ENCODE results near the gene ATP2B3. TPM values are rescaled to one million over a fixed set of nuclear protein-coding genes. Genes with fewer than 3 reads are reported as not detected.

Gene ATP2B3
- polyA plus RNA-seq, 3 donors, result 0.01 TPM; not detected in 2

- Mint-ChIP-seq H3K27ac (no peak overlapping the region), H3K4me3 (no peak overlapping the region), H3K9me3 (peaks cover 0 to 3% (median 0%) of the 10 kb centered on the region in 7 donors), H3K4me1 (no peaks in the 10 kb centered on the region), H3K36me3 (no peaks in the 10 kb centered on the region), H3K27me3 (ENCODE audit: low read depth in 3 of 3) (peaks cover 6 to 20% (median 17%) of the 10 kb centered on the region in 3 donors)
- no peak overlapping the region for H3K4me2 ChIP-seq (replicated peaks; ENCODE audit: extremely low read depth, low read length, poor library complexity, severe bottlenecking)
- TF ChIP-seq CTCF (IDR thresholded peaks at IDR 0.05), result no peak
- WGBS (ENCODE audit: insufficient coverage), result no CpG with 5 or more reads among the region's 5 CpGs
- no peak overlapping the region for H2AFZ ChIP-seq (ENCODE audit: insufficient read depth, low read depth, low read length, poor library complexity, severe bottlenecking)
- H3K79me2 ChIP-seq (ENCODE audit: insufficient read depth, low read length), result no peaks in the 10 kb centered on the region
- DNase-seq, result no peak
- H4K20me1 ChIP-seq (ENCODE audit: insufficient read depth, low read length), result no peaks in the 10 kb centered on the region
- H3K27ac ChIP-seq (ENCODE audit: low read depth in 1 of 2, low read length in 2 of 2), result no peak overlapping the region
- no peaks in the 10 kb centered on the region for H3K36me3 ChIP-seq (replicated peaks in 1 of 2; ENCODE audit: control insufficient read depth in 1 of 2, insufficient read depth in 2 of 2, low read length in 2 of 2)
- H3K4me3 ChIP-seq (replicated peaks in 1 of 3; ENCODE audit: low read depth in 2 of 3, low read length in 3 of 3), result no peak overlapping the region
- H3K9me3 ChIP-seq (replicated peaks in 1 of 2; ENCODE audit: control insufficient read depth in 1 of 2, insufficient read depth in 1 of 2, low read length in 2 of 2), result no peaks in the 10 kb centered on the region
- H3K4me1 ChIP-seq (ENCODE audit: control insufficient read depth in 1 of 2, insufficient read depth in 2 of 2, low read length in 2 of 2), result no peaks in the 10 kb centered on the region
- intact Hi-C loops (cut with micrococcal nuclease), result no loop called here
- H3K9ac ChIP-seq (ENCODE audit: insufficient read depth, low read length, poor library complexity, severe bottlenecking), result no peak overlapping the region
- H3K27me3 ChIP-seq (ENCODE audit: control insufficient read depth in 2 of 2, insufficient read depth in 2 of 2, low read length in 2 of 2), result peaks cover 0 to 9% of the 10 kb centered on the region in 2 donors
Observed at GRCh38 chrX:153620576-153620975, 103.1 kb downstream of the ATP2B3 start.

GRCh38 chrX:153621949-153622598, 104.6 kb downstream of the ATP2B3 start:
- Mint-ChIP-seq H3K27ac (no peak overlapping the region), H3K36me3 (no peaks in the 10 kb centered on the region), H3K9me3 (peaks cover 0 to 3% (median 0%) of the 10 kb centered on the region in 7 donors), H3K27me3 (ENCODE audit: low read depth in 3 of 3) (peaks cover 5 to 18% (median 9%) of the 10 kb centered on the region in 3 donors), H3K4me1 (no peaks in the 10 kb centered on the region), H3K4me3 (no peak overlapping the region)
- Histone ChIP-seq H3K9ac (ENCODE audit: insufficient read depth, low read length, poor library complexity, severe bottlenecking) (no peak overlapping the region), H2AFZ (ENCODE audit: insufficient read depth, low read depth, low read length, poor library complexity, severe bottlenecking) (no peak overlapping the region), H3K27ac (ENCODE audit: low read depth in 1 of 2, low read length in 2 of 2) (no peak overlapping the region), H3K4me3 (replicated peaks in 1 of 3; ENCODE audit: low read depth in 2 of 3, low read length in 3 of 3) (no peak overlapping the region), H3K79me2 (ENCODE audit: insufficient read depth, low read length) (no peaks in the 10 kb centered on the region), H3K36me3 (replicated peaks in 1 of 2; ENCODE audit: control insufficient read depth in 1 of 2, insufficient read depth in 2 of 2, low read length in 2 of 2) (no peaks in the 10 kb centered on the region), H4K20me1 (ENCODE audit: insufficient read depth, low read length) (no peaks in the 10 kb centered on the region), H3K27me3 (ENCODE audit: control insufficient read depth in 2 of 2, insufficient read depth in 2 of 2, low read length in 2 of 2) (peaks cover 0 to 7% of the 10 kb centered on the region in 2 donors), H3K4me2 (replicated peaks; ENCODE audit: extremely low read depth, low read length, poor library complexity, severe bottlenecking) (no peak overlapping the region), H3K9me3 (replicated peaks in 1 of 2; ENCODE audit: control insufficient read depth in 1 of 2, insufficient read depth in 1 of 2, low read length in 2 of 2) (no peaks in the 10 kb centered on the region), H3K4me1 (ENCODE audit: control insufficient read depth in 1 of 2, insufficient read depth in 2 of 2, low read length in 2 of 2) (no peaks in the 10 kb centered on the region)
- intact Hi-C loops (cut with micrococcal nuclease), result no loop called here
- WGBS (ENCODE audit: insufficient coverage), result no CpG with 5 or more reads among the region's 27 CpGs
- no peak for DNase-seq
- no peak for TF ChIP-seq CTCF (IDR thresholded peaks at IDR 0.05)

Measured in CD14-positive monocyte (primary cell).